GM21360 (cell line): ENCODE measurements around the gene CC2D2A.

Experiments used
- ATAC-seq: cut with Tn5 transposase; IDR thresholded peaks from one replicate; pipeline ENCODE4 v1.9.1; 2021; ENCODE audit warnings: mild to moderate bottlenecking, moderate library complexity; ENCODE audit not compliant: unreplicated experiment

The CC2D2A gene

GRCh38 chr4:15469402-15470127 is at the start of gene CC2D2A:
Gene CC2D2A (plus strand): TSS chr4:15469882. CDS start chr4:15475933, 6,051 bp downstream.
- no peak for ATAC-seq

GRCh38 chr4:15420642-15421041 is 49.0 kb upstream of the CC2D2A start:
- no peak for ATAC-seq

GRCh38 chr4:15423285-15423711 is 46.4 kb upstream of the CC2D2A start:
- no peak for ATAC-seq

- no peak for ATAC-seq
Observed at GRCh38 chr4:15425520-15425919, 44.2 kb upstream of the CC2D2A start.

GRCh38 chr4:15427161-15427560 is 42.5 kb upstream of the CC2D2A start:
- ATAC-seq = no peak

- no peak for ATAC-seq
Observed at GRCh38 chr4:15427701-15428100, 42.0 kb upstream of the CC2D2A start, which contains the start of gene C1QTNF7. Gene C1QTNF7 (plus strand): TSS chr4:15428033. CDS start chr4:15435744, 7,711 bp downstream.

- no peak for ATAC-seq
Observed at GRCh38 chr4:15428611-15429010, 41.1 kb upstream of the CC2D2A start.

- no peak for ATAC-seq
Observed at GRCh38 chr4:15434091-15434490, 35.6 kb upstream of the CC2D2A start.

GRCh38 chr4:15434676-15435075 is 35.0 kb upstream of the CC2D2A start:
- no peak for ATAC-seq

GRCh38 chr4:15436513-15436912 is 33.2 kb upstream of the CC2D2A start:
- no peak for ATAC-seq

GRCh38 chr4:15438939-15439524 is 30.6 kb upstream of the CC2D2A start:
- no peak for ATAC-seq

GRCh38 chr4:15443371-15444160 is 26.1 kb upstream of the CC2D2A start:
- no peak for ATAC-seq

- no peak for ATAC-seq
Observed at GRCh38 chr4:15444276-15444675, 25.4 kb upstream of the CC2D2A start.

GRCh38 chr4:15444879-15445547 is 24.7 kb upstream of the CC2D2A start:
- no peak for ATAC-seq

GRCh38 chr4:15451181-15451865 is 18.4 kb upstream of the CC2D2A start:
- ATAC-seq = no peak

GRCh38 chr4:15451866-15452765 is 17.6 kb upstream of the CC2D2A start:
- ATAC-seq = no peak

- ATAC-seq = no peak
Observed at GRCh38 chr4:15455290-15455689, 14.4 kb upstream of the CC2D2A start.

GRCh38 chr4:15457406-15458201 is 12.1 kb upstream of the CC2D2A start:
- ATAC-seq = peak; percentile 99

GRCh38 chr4:15458616-15459015 is 11.1 kb upstream of the CC2D2A start:
- no peak for ATAC-seq
